K562 (cell line): ENCODE data around the gene KIF14. TPM values are rescaled to one million over a fixed set of nuclear protein-coding genes. Genes with fewer than 3 reads are reported as not detected.

Experiments
- BDP1 ChIP-seq: IDR thresholded peaks from 3 replicates; pipeline ENCODE4 v1.6.1; 2011; ENCODE audit not compliant: insufficient read length, insufficient read depth
- BRF1 ChIP-seq: IDR thresholded peaks from 3 replicates; pipeline ENCODE4 v1.6.1; 2011; ENCODE audit warnings: borderline replicate concordance, mild to moderate bottlenecking; ENCODE audit not compliant: insufficient read length; ENCODE audit errors: extremely low read depth
- CREM ChIP-seq: IDR thresholded peaks from 2 replicates; pipeline ENCODE4 v1.6.1; 2014; ENCODE audit warnings: antibody characterized with exemption, low read depth
- CTBP1 ChIP-seq: fragments of 450-650 bp; IDR thresholded peaks from 2 replicates; pipeline ENCODE4 v1.6.1; 2016; ENCODE audit warnings: borderline replicate concordance
- CXXC5 ChIP-seq: fragments of 250-450 bp; sonication (Bioruptor Pico); IDR thresholded peaks from 2 replicates; pipeline ENCODE4 v1.8.0; 2022; ENCODE audit warnings: inconsistent platforms, mild to moderate bottlenecking, moderate library complexity
- ELF4 ChIP-seq: fragments of 450-650 bp; formaldehyde crosslinking; IDR thresholded peaks from 2 replicates; pipeline ENCODE4 v1.4.0; 2022; ENCODE audit warnings: missing genetic modification characterization
- GABPB1 ChIP-seq: sonication (generic); formaldehyde crosslinking; IDR thresholded peaks from 2 replicates; pipeline ENCODE4 v1.8.0; 2022; ENCODE audit warnings: mild to moderate bottlenecking, missing genetic modification reagents
- HDAC1 ChIP-seq, 2 experiments: fragments of 450-650 bp; IDR thresholded peaks; 2 replicates each; pipeline ENCODE4 v1.6.1; 2016 to 2017; ENCODE audit warnings: inconsistent platforms in 1 of 2, mild to moderate bottlenecking in 1 of 2, moderate library complexity in 1 of 2
- KAT7 ChIP-seq: sonication (generic); formaldehyde crosslinking; IDR thresholded peaks from 2 replicates; pipeline ENCODE4 v1.8.0; 2022; ENCODE audit warnings: missing genetic modification reagents, mild to moderate bottlenecking, borderline replicate concordance
- KLF13 ChIP-seq: fragments of 450-650 bp; IDR thresholded peaks from 2 replicates; pipeline ENCODE4 v1.6.1; 2016; ENCODE audit warnings: missing genetic modification characterization, low read depth, mild to moderate bottlenecking, missing compliant biosample characterization, moderate library complexity, borderline replicate concordance
- RBBP5 ChIP-seq: fragments of 200-600 bp; sonication (generic); IDR thresholded peaks from 2 replicates; pipeline ENCODE4 v1.6.1; 2012; ENCODE audit warnings: borderline replicate concordance, mild to moderate bottlenecking, low read length, control low read depth, inconsistent platforms; ENCODE audit not compliant: insufficient read depth, poor library complexity, severe bottlenecking
- RBM22 ChIP-seq: fragments of 200-400 bp; formaldehyde crosslinking; IDR thresholded peaks from 2 replicates; pipeline ENCODE4 v1.6.1; 2018; ENCODE audit warnings: low read length, low read depth; ENCODE audit not compliant: poor library complexity, severe bottlenecking
- SRSF3 ChIP-seq: fragments of 200-400 bp; formaldehyde crosslinking; IDR thresholded peaks from 2 replicates; pipeline ENCODE4 v1.6.1; 2016; ENCODE audit warnings: mild to moderate bottlenecking, low read length, moderate library complexity; ENCODE audit not compliant: insufficient read depth
- TAF9B ChIP-seq: fragments of 450-650 bp; IDR thresholded peaks from 2 replicates; pipeline ENCODE4 v1.6.1; 2018; ENCODE audit warnings: mild to moderate bottlenecking; ENCODE audit not compliant: partially characterized antibody
- TFAM ChIP-seq: fragments of 250-450 bp; sonication (Bioruptor Pico); conservative IDR thresholded peaks from 2 replicates; pipeline ENCODE4 v1.5.0; 2021; ENCODE audit warnings: mild to moderate bottlenecking, moderate library complexity
- XRCC5 ChIP-seq: fragments of 200-400 bp; formaldehyde crosslinking; IDR thresholded peaks from 2 replicates; pipeline ENCODE4 v1.6.1; 2017; ENCODE audit warnings: low read depth, mild to moderate bottlenecking, low read length
- YBX1 ChIP-seq: fragments of 450-650 bp; IDR thresholded peaks from 2 replicates; pipeline ENCODE4 v1.7.1; 2016; ENCODE audit warnings: mild to moderate bottlenecking
- ZNF232 ChIP-seq: sonication (generic); formaldehyde crosslinking; IDR thresholded peaks from 2 replicates; pipeline ENCODE4 v1.8.0; 2022; ENCODE audit warnings: mild to moderate bottlenecking, missing genetic modification reagents
- ZNF780A ChIP-seq: fragments of 250-450 bp; sonication (Bioruptor Pico); IDR thresholded peaks from 2 replicates; pipeline ENCODE4 v1.5.0; 2021; ENCODE audit warnings: mild to moderate bottlenecking
- polyA plus RNA-seq, 8 experiments: library from polyadenylated mRNA; depleted of rRNA in 4 of 8; stranded (reverse) in 5 of 8; unstranded in 3 of 8; fragments of >200 nt; fragmentation: Nextera tagmentation in 2 of 8; fragmentation: Illumina TruSeq in 1 of 8; extraction: Ambion mirVana in 2 of 8; extraction: Trizol in 1 of 8; gene quantifications; 2 replicates each; pipeline versions ENCODE4 v1.2.1 to v1.2.3, GENCODE V29; 2011 to 2014; ENCODE audit warnings: inconsistent platforms in 1 of 8, missing spikeins in 1 of 8
- total RNA-seq, 7 experiments: library from RNA; depleted of rRNA in 6 of 7; stranded (reverse); fragments of >200 nt in 6 of 7; fragmentation: Illumina TruSeq in 2 of 7; extraction: Trizol in 2 of 7; gene quantifications; 2 replicates each; pipeline versions ENCODE4 v1.2.1 to v1.2.3, GENCODE V29; 2011 to 2021; ENCODE audit warnings: low replicate concordance in 1 of 7
- TF ChIP-seq, protein P1 (sequence below): fragments of 450-650 bp; IDR thresholded peaks from 2 replicates; pipeline ENCODE4 v1.6.1; 2016; ENCODE audit warnings: borderline replicate concordance
- TF ChIP-seq, protein P2 (sequence below): fragments of 250-450 bp; sonication (Bioruptor Pico); IDR thresholded peaks from 2 replicates; pipeline ENCODE4 v1.8.0; 2022; ENCODE audit warnings: inconsistent platforms
- TF ChIP-seq, protein P3 (sequence below): sonication (generic); formaldehyde crosslinking; IDR thresholded peaks from 2 replicates; pipeline ENCODE4 v1.4.0; 2020; ENCODE audit warnings: mild to moderate bottlenecking, missing genetic modification reagents

The KIF14 gene
- total and polyA plus RNA-seq, 9 of the 15 experiments (the other 6 are each of a cell fraction or from before 2014, with no cell fraction given), result 11.5 to 47.4 (median 29.0) TPM

DNA sequence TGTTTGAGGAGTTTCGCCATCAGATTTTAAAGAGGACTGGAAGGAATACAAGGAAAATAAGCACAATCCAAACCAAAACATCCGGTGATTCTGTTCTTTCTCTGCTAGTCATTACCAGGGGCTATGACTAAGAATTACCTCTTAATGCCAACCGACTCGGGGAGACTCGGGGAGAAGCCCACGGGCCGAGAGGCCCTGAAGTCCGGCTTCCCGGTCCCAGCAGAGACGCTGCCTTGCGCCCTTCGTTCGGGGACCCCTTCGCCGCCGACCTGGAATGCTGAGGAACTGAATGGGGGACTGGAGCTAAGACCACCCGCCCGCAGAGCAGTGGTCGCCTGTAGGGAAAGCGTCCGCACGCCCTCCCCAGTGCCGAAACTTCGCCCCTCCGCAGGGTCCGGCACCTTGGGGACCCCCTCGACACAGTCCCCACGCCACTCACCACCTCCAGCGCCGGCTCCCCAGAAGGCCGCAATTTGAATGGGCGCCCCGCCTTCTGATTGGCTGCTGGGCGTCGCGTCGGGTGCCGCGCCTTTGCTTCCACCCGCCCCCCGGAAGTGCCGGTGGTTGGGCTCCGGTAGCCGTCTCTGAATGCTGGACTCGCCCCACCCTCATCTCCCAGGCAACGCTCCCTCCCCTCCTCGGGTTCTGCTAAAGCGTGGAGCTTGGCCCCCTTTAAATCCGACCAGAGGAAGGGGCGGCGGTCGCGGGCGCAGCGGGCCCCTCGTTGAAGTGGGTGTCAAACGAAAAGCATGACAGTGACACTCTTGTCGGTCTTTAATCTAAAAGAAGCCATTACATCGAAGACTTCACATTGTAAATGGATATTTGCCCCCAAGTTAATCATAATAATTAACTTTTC, at the start of gene KIF14 (continued):
- TF ChIP-seq SRSF3, result no peak
- TF ChIP-seq CTBP1, result peak; percentile 62; the same call in 1 of the 2 replicates
- peak; percentile 65; the same call in 1 of the 2 replicates for TF ChIP-seq ELF4 (CRISPR knock-in tag)
- peak; percentile 86; the same call in 1 of the 2 replicates for TF ChIP-seq ZNF232 (CRISPR knock-in tag)
- peak; percentile 95 for TF ChIP-seq GABPB1
- peak; percentile 64 for TF ChIP-seq TAF9B
- TF ChIP-seq ZNF780A (CRISPR knock-in tag), result no peak
- TF ChIP-seq CREM, result peak; percentile 92
- TF ChIP-seq HDAC1 (IDR thresholded peaks at IDR 0.05), result peak in 1 of 2 experiments; percentile 94; a peak in 2 of 4 replicates
- 0 out of 2 replicates have a peak, but pooled peaks have one; percentile 45 for TF ChIP-seq KLF13
- TF ChIP-seq CXXC5 (CRISPR knock-in tag), result peak; percentile 99
- TF ChIP-seq RBM22, result peak; percentile 85
- TF ChIP-seq, protein P1, sequence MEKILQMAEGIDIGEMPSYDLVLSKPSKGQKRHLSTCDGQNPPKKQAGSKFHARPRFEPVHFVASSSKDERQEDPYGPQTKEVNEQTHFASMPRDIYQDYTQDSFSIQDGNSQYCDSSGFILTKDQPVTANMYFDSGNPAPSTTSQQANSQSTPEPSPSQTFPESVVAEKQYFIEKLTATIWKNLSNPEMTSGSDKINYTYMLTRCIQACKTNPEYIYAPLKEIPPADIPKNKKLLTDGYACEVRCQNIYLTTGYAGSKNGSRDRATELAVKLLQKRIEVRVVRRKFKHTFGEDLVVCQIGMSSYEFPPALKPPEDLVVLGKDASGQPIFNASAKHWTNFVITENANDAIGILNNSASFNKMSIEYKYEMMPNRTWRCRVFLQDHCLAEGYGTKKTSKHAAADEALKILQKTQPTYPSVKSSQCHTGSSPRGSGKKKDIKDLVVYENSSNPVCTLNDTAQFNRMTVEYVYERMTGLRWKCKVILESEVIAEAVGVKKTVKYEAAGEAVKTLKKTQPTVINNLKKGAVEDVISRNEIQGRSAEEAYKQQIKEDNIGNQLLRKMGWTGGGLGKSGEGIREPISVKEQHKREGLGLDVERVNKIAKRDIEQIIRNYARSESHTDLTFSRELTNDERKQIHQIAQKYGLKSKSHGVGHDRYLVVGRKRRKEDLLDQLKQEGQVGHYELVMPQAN, result peak; percentile 91
- no peak for TF ChIP-seq TFAM
- no peak for TF ChIP-seq YBX1
- TF ChIP-seq, protein P2, sequence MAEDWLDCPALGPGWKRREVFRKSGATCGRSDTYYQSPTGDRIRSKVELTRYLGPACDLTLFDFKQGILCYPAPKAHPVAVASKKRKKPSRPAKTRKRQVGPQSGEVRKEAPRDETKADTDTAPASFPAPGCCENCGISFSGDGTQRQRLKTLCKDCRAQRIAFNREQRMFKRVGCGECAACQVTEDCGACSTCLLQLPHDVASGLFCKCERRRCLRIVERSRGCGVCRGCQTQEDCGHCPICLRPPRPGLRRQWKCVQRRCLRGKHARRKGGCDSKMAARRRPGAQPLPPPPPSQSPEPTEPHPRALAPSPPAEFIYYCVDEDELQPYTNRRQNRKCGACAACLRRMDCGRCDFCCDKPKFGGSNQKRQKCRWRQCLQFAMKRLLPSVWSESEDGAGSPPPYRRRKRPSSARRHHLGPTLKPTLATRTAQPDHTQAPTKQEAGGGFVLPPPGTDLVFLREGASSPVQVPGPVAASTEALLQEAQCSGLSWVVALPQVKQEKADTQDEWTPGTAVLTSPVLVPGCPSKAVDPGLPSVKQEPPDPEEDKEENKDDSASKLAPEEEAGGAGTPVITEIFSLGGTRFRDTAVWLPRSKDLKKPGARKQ (CRISPR knock-in tag), result no peak
- TF ChIP-seq BRF1, result no peak
- TF ChIP-seq XRCC5, result peak; percentile 86
- TF ChIP-seq, protein P3, sequence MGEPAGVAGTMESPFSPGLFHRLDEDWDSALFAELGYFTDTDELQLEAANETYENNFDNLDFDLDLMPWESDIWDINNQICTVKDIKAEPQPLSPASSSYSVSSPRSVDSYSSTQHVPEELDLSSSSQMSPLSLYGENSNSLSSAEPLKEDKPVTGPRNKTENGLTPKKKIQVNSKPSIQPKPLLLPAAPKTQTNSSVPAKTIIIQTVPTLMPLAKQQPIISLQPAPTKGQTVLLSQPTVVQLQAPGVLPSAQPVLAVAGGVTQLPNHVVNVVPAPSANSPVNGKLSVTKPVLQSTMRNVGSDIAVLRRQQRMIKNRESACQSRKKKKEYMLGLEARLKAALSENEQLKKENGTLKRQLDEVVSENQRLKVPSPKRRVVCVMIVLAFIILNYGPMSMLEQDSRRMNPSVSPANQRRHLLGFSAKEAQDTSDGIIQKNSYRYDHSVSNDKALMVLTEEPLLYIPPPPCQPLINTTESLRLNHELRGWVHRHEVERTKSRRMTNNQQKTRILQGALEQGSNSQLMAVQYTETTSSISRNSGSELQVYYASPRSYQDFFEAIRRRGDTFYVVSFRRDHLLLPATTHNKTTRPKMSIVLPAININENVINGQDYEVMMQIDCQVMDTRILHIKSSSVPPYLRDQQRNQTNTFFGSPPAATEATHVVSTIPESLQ (CRISPR knock-in tag), result no peak
- TF ChIP-seq RBBP5, result peak; percentile 67
- TF ChIP-seq KAT7 (CRISPR knock-in tag), result peak; percentile 89; the same call in 1 of the 2 replicates
- TF ChIP-seq BDP1, result no peak
